Loucy (cell line): ENCODE results near the gene ARHGDIA.

ENCODE experiments used
- EZH2phosphoT487 ChIP-seq: fragments of 200-600 bp; IDR thresholded peaks from 2 replicates; pipeline ENCODE4 v1.6.1; 2018; ENCODE audit warnings: antibody characterized with exemption, mild to moderate bottlenecking, moderate library complexity, borderline replicate concordance
- TF ChIP-seq, protein P1 (sequence below): fragments of 200-600 bp; sonication (generic); conservative IDR thresholded peaks from 2 replicates; pipeline ENCODE4 v1.5.1; 2014; ENCODE audit warnings: mild to moderate bottlenecking, antibody characterized with exemption, low read length

DNA sequence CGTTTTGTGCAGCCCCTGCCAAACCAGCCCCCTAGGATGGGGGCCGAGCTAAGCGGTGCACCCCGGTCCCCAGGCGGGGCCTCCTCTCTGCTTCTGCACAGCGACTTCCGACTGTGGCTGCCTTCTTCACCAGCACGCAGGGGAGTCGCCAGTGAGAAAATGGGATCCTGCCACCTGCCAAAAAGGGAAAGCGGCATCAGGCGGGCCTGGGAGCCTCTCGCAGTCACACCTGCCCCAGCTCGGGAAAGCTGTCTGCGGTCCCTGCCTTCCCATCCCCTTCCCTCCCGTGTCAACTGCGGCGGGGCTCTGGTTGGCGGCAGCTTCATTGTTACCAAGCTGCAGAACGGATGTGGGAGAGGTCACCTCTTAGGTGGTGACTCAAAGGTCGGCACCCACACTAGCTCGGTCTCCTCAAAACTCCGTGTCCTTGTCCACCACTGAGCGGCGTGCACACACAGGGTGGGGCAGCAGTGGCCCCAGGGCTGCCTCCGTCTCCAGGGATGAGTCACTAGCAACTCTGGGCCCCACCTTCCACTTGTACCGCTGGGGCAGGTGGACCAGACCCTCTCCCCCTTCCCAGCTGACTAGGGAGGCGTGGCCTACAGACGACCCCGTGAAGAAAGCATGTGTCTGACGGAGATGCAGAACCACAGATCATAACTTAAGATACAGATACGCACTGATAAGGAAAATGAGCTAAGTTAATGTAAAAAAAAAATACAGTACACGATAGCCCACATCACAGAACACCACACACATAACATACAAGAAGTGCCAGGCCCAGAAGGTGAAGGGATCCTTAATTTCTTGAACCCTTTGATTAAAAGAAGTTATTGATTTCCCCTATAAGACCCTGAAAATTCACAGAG, 41.5 kb upstream of the ARHGDIA start:
- TF ChIP-seq, protein P1, sequence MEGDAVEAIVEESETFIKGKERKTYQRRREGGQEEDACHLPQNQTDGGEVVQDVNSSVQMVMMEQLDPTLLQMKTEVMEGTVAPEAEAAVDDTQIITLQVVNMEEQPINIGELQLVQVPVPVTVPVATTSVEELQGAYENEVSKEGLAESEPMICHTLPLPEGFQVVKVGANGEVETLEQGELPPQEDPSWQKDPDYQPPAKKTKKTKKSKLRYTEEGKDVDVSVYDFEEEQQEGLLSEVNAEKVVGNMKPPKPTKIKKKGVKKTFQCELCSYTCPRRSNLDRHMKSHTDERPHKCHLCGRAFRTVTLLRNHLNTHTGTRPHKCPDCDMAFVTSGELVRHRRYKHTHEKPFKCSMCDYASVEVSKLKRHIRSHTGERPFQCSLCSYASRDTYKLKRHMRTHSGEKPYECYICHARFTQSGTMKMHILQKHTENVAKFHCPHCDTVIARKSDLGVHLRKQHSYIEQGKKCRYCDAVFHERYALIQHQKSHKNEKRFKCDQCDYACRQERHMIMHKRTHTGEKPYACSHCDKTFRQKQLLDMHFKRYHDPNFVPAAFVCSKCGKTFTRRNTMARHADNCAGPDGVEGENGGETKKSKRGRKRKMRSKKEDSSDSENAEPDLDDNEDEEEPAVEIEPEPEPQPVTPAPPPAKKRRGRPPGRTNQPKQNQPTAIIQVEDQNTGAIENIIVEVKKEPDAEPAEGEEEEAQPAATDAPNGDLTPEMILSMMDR: no peak
- no peak for TF ChIP-seq EZH2phosphoT487
